H9 (cell line): ENCODE data around the gene PCSK9. TPM values are rescaled to one million over a fixed set of nuclear protein-coding genes. Genes with fewer than 3 reads are reported as not detected.

Source experiments
- DNase-seq: peaks from one replicate; pipeline ENCODE4 v3.0.0-alpha.2; 2017
- H2AFZ ChIP-seq: one replicate; pipeline ENCODE4 v1.6.1; 2013; ENCODE audit warnings: mild to moderate bottlenecking, low read length, control low read depth, moderate library complexity
- H2AK5ac ChIP-seq: 2 replicates; pipeline ENCODE4 v1.6.1; 2013; ENCODE audit warnings: low read length, control low read depth, mixed read lengths; ENCODE audit not compliant: insufficient read length
- H2BK120ac ChIP-seq: one replicate; pipeline ENCODE4 v1.6.1; 2013; ENCODE audit warnings: low read depth, mild to moderate bottlenecking, low read length, control low read depth, inconsistent platforms; ENCODE audit not compliant: poor library complexity, severe bottlenecking
- H2BK12ac ChIP-seq: 2 replicates; pipeline ENCODE4 v1.6.1; 2013; ENCODE audit warnings: low read length, control low read depth, mixed read lengths, low read depth; ENCODE audit not compliant: insufficient read length
- H2BK15ac ChIP-seq: 2 replicates; pipeline ENCODE4 v1.6.1; 2013; ENCODE audit warnings: low read depth, low read length, control low read depth
- H2BK20ac ChIP-seq: one replicate; pipeline ENCODE4 v1.6.1; 2013; ENCODE audit warnings: low read depth, mild to moderate bottlenecking, low read length, control low read depth, inconsistent platforms; ENCODE audit not compliant: poor library complexity, severe bottlenecking
- H2BK5ac ChIP-seq: 2 replicates; pipeline ENCODE4 v1.6.1; 2013; ENCODE audit warnings: low read length, control low read depth, mixed read lengths; ENCODE audit not compliant: insufficient read length
- H3K14ac ChIP-seq: 2 replicates; pipeline ENCODE4 v1.6.1; 2013; ENCODE audit warnings: low read length, control low read depth; ENCODE audit not compliant: insufficient read depth
- H3K18ac ChIP-seq: 2 replicates; pipeline ENCODE4 v1.6.1; 2013; ENCODE audit warnings: low read depth, mild to moderate bottlenecking, mixed read lengths, low read length, control low read depth; ENCODE audit not compliant: insufficient read length
- H3K23ac ChIP-seq: 2 replicates; pipeline ENCODE4 v1.6.1; 2013; ENCODE audit warnings: low read length, control low read depth, mixed read lengths, low read depth; ENCODE audit not compliant: insufficient read length
- H3K23me2 ChIP-seq: 2 replicates; pipeline ENCODE4 v1.6.1; 2013; ENCODE audit warnings: low read depth, mild to moderate bottlenecking, mixed read lengths, low read length, control low read depth; ENCODE audit not compliant: insufficient read length, poor library complexity, severe bottlenecking
- H3K27ac ChIP-seq: 2 replicates; pipeline ENCODE4 v1.5.1; 2013; ENCODE audit warnings: low read length, control low read depth, mixed read lengths, low read depth; ENCODE audit not compliant: insufficient read length
- H3K27me3 ChIP-seq: 2 replicates; pipeline ENCODE4 v1.6.1; 2013; ENCODE audit warnings: low read length, control low read depth, inconsistent platforms; ENCODE audit not compliant: insufficient read depth
- H3K4ac ChIP-seq: 2 replicates; pipeline ENCODE4 v1.6.1; 2013; ENCODE audit warnings: low read depth, mild to moderate bottlenecking, control low read depth, inconsistent platforms, low read length, moderate library complexity
- H3K4me1 ChIP-seq: 2 replicates; pipeline ENCODE4 v1.6.1; 2013; ENCODE audit warnings: low read length, control low read depth, inconsistent platforms; ENCODE audit not compliant: insufficient read depth
- H3K4me2 ChIP-seq: 2 replicates; pipeline ENCODE4 v1.6.1; 2013; ENCODE audit warnings: low read length, control low read depth, mixed read lengths; ENCODE audit not compliant: insufficient read length, insufficient read depth
- H3K56ac ChIP-seq: 2 replicates; pipeline ENCODE4 v1.6.1; 2013; ENCODE audit warnings: low read depth, mild to moderate bottlenecking, mixed read lengths, low read length, control low read depth; ENCODE audit not compliant: insufficient read length
- H3K79me1 ChIP-seq: 2 replicates; pipeline ENCODE4 v1.6.1; 2013; ENCODE audit warnings: low read depth, mild to moderate bottlenecking, moderate library complexity, low read length, control low read depth, inconsistent platforms; ENCODE audit not compliant: insufficient read depth, poor library complexity, severe bottlenecking
- H3K79me2 ChIP-seq: 2 replicates; pipeline ENCODE4 v1.6.1; 2013; ENCODE audit warnings: low read length, control low read depth, inconsistent platforms; ENCODE audit not compliant: insufficient read depth
- H3K9ac ChIP-seq: 2 replicates; pipeline ENCODE4 v1.6.1; 2013; ENCODE audit warnings: low read length, control low read depth, mixed read lengths; ENCODE audit not compliant: insufficient read length; ENCODE audit errors: extremely low read depth
- H3K9me3 ChIP-seq: one replicate; pipeline ENCODE4 v1.6.1; 2013; ENCODE audit warnings: low read depth, low read length, inconsistent platforms; ENCODE audit not compliant: control insufficient read depth
- H3T11ph ChIP-seq: one replicate; pipeline ENCODE4 v1.6.1; 2013; ENCODE audit warnings: mild to moderate bottlenecking, low read length, control low read depth, inconsistent platforms
- H4K20me1 ChIP-seq: one replicate; pipeline ENCODE4 v1.6.1; 2013; ENCODE audit not compliant: control insufficient read depth, insufficient read length, insufficient read depth
- H4K5ac ChIP-seq: 2 replicates; pipeline ENCODE4 v1.6.1; 2013; ENCODE audit warnings: low read depth, mild to moderate bottlenecking, mixed read lengths, low read length, control low read depth; ENCODE audit not compliant: insufficient read length
- H4K8ac ChIP-seq: replicated peaks from 2 replicates; pipeline ENCODE4 v1.6.1; 2013; ENCODE audit warnings: low read length, control low read depth, mixed read lengths, low read depth; ENCODE audit not compliant: insufficient read length
- H4K91ac ChIP-seq: 2 replicates; pipeline ENCODE4 v1.6.1; 2013; ENCODE audit warnings: low read depth, mild to moderate bottlenecking, moderate library complexity, mixed read lengths, low read length, control low read depth; ENCODE audit not compliant: insufficient read length
- H3K27ac Mint-ChIP-seq, 3 experiments: 2 replicates in 2 of 3; 3 replicates in 1 of 3; pipeline ENCODE4 v1.8.0; 2020 to 2021; ENCODE audit warnings: mixed read lengths in 3 of 3, mild to moderate bottlenecking in 1 of 3, moderate library complexity in 1 of 3
- H3K27me3 Mint-ChIP-seq: 2 replicates; pipeline ENCODE4 v1.8.0; 2021; ENCODE audit warnings: low read depth, mild to moderate bottlenecking, moderate library complexity, mixed read lengths
- H3K36me3 Mint-ChIP-seq, 3 experiments: 2 replicates in 2 of 3; 3 replicates in 1 of 3; pipeline ENCODE4 v1.8.0; 2020 to 2021; ENCODE audit warnings: low read depth in 3 of 3, mixed read lengths in 3 of 3; ENCODE audit not compliant: insufficient read depth in 1 of 3
- H3K4me1 Mint-ChIP-seq, 2 experiments: 2 replicates each; pipeline ENCODE4 v1.8.0; 2020; ENCODE audit warnings: mixed read lengths in 2 of 2
- H3K4me3 Mint-ChIP-seq, 2 experiments: 2 replicates in 1 of 2; 3 replicates in 1 of 2; pipeline ENCODE4 v1.8.0; 2020 to 2021; ENCODE audit warnings: mild to moderate bottlenecking in 2 of 2, mixed read lengths in 2 of 2, moderate library complexity in 1 of 2
- H3K9me3 Mint-ChIP-seq, 2 experiments: 2 replicates in 1 of 2; 3 replicates in 1 of 2; pipeline ENCODE4 v1.8.0; 2020; ENCODE audit warnings: mild to moderate bottlenecking in 2 of 2, mixed read lengths in 2 of 2, moderate library complexity in 1 of 2
- WGBS: extraction: QIAGEN DNeasy Blood & Tissue Kit; methylation state at CpG from one replicate; pipeline ENCODE4 v1.1.7; 2013; ENCODE audit warnings: missing lambda C conversion rate, low lambda C conversion rate, mixed read lengths; ENCODE audit not compliant: insufficient read length; ENCODE audit errors: extremely low coverage; 5-methylcytosine and 5-hydroxymethylcytosine counted together
- total RNA-seq: library from RNA; stranded (reverse); gene quantifications from 2 replicates; pipeline ENCODE4 v1.2.1, GENCODE V29; 2021
- TF ChIP-seq, protein P1 (sequence below): fragments of 200-600 bp; sonication (generic); conservative IDR thresholded peaks from 3 replicates; pipeline ENCODE4 v1.8.0; 2021; ENCODE audit warnings: antibody characterized with exemption, mild to moderate bottlenecking

Gene PCSK9
- total RNA-seq, 1 experiment from 2014 or later: 75.1 TPM

DNA sequence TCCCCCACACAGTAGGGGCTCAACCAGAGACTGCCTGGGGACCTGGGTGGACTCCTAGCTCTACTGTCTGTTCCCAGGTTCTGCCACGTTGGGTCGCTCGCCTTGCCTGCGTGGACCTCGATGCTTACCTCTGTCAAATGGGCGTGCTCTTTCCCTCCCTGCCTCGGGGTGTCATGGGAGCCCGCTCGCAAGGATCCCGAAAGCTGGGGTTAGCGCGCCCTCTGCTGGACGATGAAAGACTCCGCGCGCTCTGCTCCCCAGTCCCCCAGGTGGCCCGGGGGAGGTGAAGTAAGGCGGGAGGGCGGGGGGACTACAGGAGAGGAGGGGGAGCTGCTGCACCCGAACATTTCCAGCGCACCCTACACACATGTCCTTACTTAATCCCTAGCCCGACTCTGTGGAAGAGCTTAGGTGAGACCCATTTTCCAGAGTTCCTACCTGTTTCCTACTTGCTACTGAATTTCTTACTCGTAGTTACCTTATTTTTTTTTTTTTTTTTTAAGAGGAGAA, 42.9 kb upstream of the PCSK9 start:
- no peaks in the 10 kb centered on the region for H4K20me1 ChIP-seq
- H3K27me3 ChIP-seq: peaks cover 20% of the 10 kb centered on the region; the same call in 1 of the 2 replicates
- no CpG with 5 or more reads among the region's 23 CpGs for WGBS
- DNase-seq: peak; percentile 87
- no peak overlapping the region for H3K56ac ChIP-seq
- no peaks in the 10 kb centered on the region for H3K9me3 ChIP-seq
- Mint-ChIP-seq H3K27ac (no peak overlapping the region), H3K36me3 (no peaks in the 10 kb centered on the region), H3K9me3 (no peaks in the 10 kb centered on the region; a peak in 1 of 5 replicates), H3K27me3 (peaks cover 54% of the 10 kb centered on the region), H3K4me1 (peaks cover 41 to 47% of the 10 kb centered on the region in 2 experiments), H3K4me3 (peak overlapping the region; percentile 62 to 79)
- H2BK20ac ChIP-seq: no peak overlapping the region
- peaks cover 14% of the 10 kb centered on the region; the same call in 1 of the 2 replicates for H3K4me1 ChIP-seq
- H3K27ac ChIP-seq: no peak overlapping the region
- no peak overlapping the region for H4K8ac ChIP-seq
- H4K91ac ChIP-seq: no peak overlapping the region
- no peak overlapping the region for H2BK120ac ChIP-seq
- no peak overlapping the region for H3K18ac ChIP-seq
- H3K23me2 ChIP-seq: peaks cover 7% of the 10 kb centered on the region
- H3K79me2 ChIP-seq: no peaks in the 10 kb centered on the region
- H3K9ac ChIP-seq: no peak overlapping the region
- H3K79me1 ChIP-seq: no peaks in the 10 kb centered on the region
- H3K23ac ChIP-seq: no peak overlapping the region
- H3K4me2 ChIP-seq: peak overlapping the region; percentile 68
- H3K14ac ChIP-seq: no peak overlapping the region
- TF ChIP-seq, protein P1, sequence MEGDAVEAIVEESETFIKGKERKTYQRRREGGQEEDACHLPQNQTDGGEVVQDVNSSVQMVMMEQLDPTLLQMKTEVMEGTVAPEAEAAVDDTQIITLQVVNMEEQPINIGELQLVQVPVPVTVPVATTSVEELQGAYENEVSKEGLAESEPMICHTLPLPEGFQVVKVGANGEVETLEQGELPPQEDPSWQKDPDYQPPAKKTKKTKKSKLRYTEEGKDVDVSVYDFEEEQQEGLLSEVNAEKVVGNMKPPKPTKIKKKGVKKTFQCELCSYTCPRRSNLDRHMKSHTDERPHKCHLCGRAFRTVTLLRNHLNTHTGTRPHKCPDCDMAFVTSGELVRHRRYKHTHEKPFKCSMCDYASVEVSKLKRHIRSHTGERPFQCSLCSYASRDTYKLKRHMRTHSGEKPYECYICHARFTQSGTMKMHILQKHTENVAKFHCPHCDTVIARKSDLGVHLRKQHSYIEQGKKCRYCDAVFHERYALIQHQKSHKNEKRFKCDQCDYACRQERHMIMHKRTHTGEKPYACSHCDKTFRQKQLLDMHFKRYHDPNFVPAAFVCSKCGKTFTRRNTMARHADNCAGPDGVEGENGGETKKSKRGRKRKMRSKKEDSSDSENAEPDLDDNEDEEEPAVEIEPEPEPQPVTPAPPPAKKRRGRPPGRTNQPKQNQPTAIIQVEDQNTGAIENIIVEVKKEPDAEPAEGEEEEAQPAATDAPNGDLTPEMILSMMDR: peak; percentile 88
- no peak overlapping the region for H2BK12ac ChIP-seq
- H2AK5ac ChIP-seq: no peak overlapping the region
- H2BK5ac ChIP-seq: no peak overlapping the region
- H4K5ac ChIP-seq: no peak overlapping the region
- H2BK15ac ChIP-seq: no peak overlapping the region
- no peak overlapping the region for H3K4ac ChIP-seq
- no peak overlapping the region for H3T11ph ChIP-seq
- no peak overlapping the region for H2AFZ ChIP-seq
